GM19372 (cell line): ENCODE measurements around the gene ADAMTS1.
"Not testable (repeated sequence)": the region's sequence is repeated elsewhere in the genome, so short reads cannot be mapped to it uniquely, and the experiment has no call there.

Source experiments
- ATAC-seq: cut with Tn5 transposase; IDR thresholded peaks from one replicate; pipeline ENCODE4 v1.9.1; 2021; ENCODE audit warnings: mild to moderate bottlenecking, low read depth, moderate library complexity; ENCODE audit not compliant: unreplicated experiment

Gene ADAMTS1

GRCh38 chr21:26845066-26845758 is at the start of gene ADAMTS1:
Gene ADAMTS1 (minus strand): TSS chr21:26845409. CDS start chr21:26844954, 455 bp downstream.
- ATAC-seq: no peak

- ATAC-seq: no peak
Observed at GRCh38 chr21:26892151-26892550, 46.9 kb upstream of the ADAMTS1 start.

GRCh38 chr21:26888931-26889330 is 43.7 kb upstream of the ADAMTS1 start:
- no peak for ATAC-seq

- no peak for ATAC-seq
Observed at GRCh38 chr21:26888256-26888655, 43.0 kb upstream of the ADAMTS1 start.

GRCh38 chr21:26887251-26887650 is 42.0 kb upstream of the ADAMTS1 start:
- ATAC-seq: no peak

- no peak for ATAC-seq
Observed at GRCh38 chr21:26884436-26884835, 39.2 kb upstream of the ADAMTS1 start.

- no peak for ATAC-seq
Observed at GRCh38 chr21:26883768-26884167, 38.6 kb upstream of the ADAMTS1 start.

- ATAC-seq: no peak
Observed at GRCh38 chr21:26881504-26882228, 36.5 kb upstream of the ADAMTS1 start.

- ATAC-seq: no peak
Observed at GRCh38 chr21:26877018-26877417, 31.8 kb upstream of the ADAMTS1 start.

- no peak for ATAC-seq
Observed at GRCh38 chr21:26874347-26874746, 29.1 kb upstream of the ADAMTS1 start.

GRCh38 chr21:26865857-26866256 is 20.6 kb upstream of the ADAMTS1 start:
- no peak for ATAC-seq

- ATAC-seq: not testable (repeated sequence)
Observed at GRCh38 chr21:26856871-26857350, 11.7 kb upstream of the ADAMTS1 start.

- not testable (repeated sequence) for ATAC-seq
Observed at GRCh38 chr21:26854695-26855094, 9.5 kb upstream of the ADAMTS1 start.

GRCh38 chr21:26852423-26852822 is 7.2 kb upstream of the ADAMTS1 start:
- no peak for ATAC-seq

- ATAC-seq: no peak
Observed at GRCh38 chr21:26851109-26851944, 6.1 kb upstream of the ADAMTS1 start.

- ATAC-seq: no peak
Observed at GRCh38 chr21:26850116-26850643, 5.0 kb upstream of the ADAMTS1 start.

- ATAC-seq: no peak
Observed at GRCh38 chr21:26849428-26850115, 4.4 kb upstream of the ADAMTS1 start.

GRCh38 chr21:26847921-26848320 is 2.7 kb upstream of the ADAMTS1 start:
- no peak for ATAC-seq

- ATAC-seq: no peak
Observed at GRCh38 chr21:26847002-26847401, 1.8 kb upstream of the ADAMTS1 start.
